GM19463 (cell line): ENCODE measurements around the gene SRD5A1.
A peak's percentile ranks its signal among the peaks of the same experiment; 100 is the strongest.

ENCODE experiments used
- ATAC-seq: cut with Tn5 transposase; IDR thresholded peaks from one replicate; pipeline ENCODE4 v1.9.1; 2021; ENCODE audit warnings: mild to moderate bottlenecking, moderate library complexity; ENCODE audit not compliant: unreplicated experiment

Gene SRD5A1

GRCh38 chr5:6682239-6682638 lies 49.0 kb downstream of the SRD5A1 start:
- ATAC-seq: no peak

DNA sequence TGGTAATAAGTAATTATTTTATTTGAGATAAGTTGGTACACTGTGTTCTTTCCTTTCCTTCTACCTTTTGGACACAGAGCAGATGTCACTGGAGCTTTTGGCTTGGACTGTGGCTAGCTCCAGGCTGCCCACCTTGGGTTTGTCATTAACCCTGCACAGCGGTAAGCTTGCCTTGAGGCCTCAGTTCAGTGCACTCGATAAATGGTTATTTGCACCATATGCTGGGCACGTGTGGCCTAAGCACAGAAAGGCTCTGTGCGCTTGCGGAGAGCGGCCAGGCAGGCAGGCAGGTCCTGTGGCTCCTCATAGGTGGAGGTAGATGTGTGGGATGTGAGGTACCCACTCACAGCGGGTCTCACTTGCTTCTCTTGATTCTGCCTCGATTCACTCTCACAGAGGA lies 50.0 kb downstream of the SRD5A1 start:
- ATAC-seq: no peak

GRCh38 chr5:6684075-6684474 lies 50.8 kb downstream of the SRD5A1 start:
- no peak for ATAC-seq

GRCh38 chr5:6686501-6686900 lies 53.3 kb downstream of the SRD5A1 start:
- ATAC-seq: no peak

- ATAC-seq: no peak
Measured at GRCh38 chr5:6686915-6687409, 53.7 kb downstream of the SRD5A1 start.

- no peak for ATAC-seq
Measured at GRCh38 chr5:6687505-6687904, 54.3 kb downstream of the SRD5A1 start.

DNA sequence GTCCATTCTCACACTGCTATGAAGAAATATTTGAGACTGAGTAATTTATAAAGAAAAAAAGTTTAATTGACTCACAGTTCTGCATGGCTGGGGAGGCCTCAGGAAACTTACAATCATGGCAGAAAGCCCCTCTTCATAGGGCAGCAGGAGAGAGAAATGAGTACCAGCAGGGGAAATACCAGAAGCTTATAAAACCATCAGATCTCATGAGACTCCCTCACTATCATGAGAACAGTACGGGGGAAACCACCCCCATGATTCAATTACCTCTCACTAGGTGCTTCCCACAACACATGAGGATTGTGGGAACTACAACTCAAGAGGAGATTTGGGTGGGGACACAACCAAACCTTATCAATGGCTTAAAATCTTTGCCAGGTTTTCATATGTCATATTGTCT lies 59.7 kb downstream of the SRD5A1 start:
- ATAC-seq: no peak

- no peak for ATAC-seq
Measured at GRCh38 chr5:6698696-6699095, 65.5 kb downstream of the SRD5A1 start.

DNA sequence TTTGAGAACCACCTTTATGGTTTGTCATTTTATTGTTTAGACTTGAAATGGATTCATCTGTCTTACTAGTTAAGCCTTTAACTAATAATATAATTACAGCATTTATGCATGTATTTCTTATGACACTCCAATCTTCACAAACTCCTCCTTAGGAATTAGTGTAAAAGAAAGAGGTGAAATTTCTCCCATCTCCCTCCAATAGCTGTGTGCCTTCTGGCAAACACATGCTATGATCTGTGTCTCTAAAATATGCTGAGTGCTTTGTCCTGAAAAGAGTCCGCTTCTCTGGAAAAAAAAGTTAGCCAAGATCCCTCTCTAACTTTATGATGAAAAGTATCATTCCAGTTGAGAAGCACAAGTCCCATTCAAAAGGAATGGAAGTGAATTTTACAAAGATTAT lies 66.1 kb downstream of the SRD5A1 start:
- no peak for ATAC-seq

DNA sequence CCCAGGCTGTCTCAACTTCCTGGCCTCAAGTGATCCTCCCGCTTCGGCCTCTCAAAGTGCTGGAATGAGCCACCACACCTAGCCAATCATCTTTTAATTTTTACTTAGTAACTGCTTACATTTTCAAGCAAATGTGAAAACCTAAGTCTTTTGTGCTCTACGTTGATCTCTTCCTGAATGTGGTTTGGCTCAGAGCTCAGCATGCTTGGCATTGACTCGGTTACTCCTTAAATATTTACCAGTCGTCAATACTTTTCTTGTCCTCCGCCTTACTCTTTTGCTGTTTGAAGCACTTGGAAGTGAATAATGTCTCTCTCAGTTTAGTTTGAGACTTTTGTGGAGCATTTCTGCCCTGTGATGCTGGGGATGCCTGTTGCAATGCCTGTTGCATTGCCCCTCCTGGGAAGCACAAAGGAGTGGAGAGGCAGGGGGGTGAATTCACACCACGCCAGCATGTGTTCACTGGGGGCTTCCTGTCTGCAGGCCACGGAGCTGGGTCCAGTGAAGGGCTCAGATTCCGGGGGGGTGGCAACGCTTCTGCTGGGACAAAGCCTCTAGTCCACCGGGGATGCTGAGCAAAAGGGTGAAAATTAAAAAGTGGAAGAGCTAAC lies 66.9 kb downstream of the SRD5A1 start:
- ATAC-seq: no peak

DNA sequence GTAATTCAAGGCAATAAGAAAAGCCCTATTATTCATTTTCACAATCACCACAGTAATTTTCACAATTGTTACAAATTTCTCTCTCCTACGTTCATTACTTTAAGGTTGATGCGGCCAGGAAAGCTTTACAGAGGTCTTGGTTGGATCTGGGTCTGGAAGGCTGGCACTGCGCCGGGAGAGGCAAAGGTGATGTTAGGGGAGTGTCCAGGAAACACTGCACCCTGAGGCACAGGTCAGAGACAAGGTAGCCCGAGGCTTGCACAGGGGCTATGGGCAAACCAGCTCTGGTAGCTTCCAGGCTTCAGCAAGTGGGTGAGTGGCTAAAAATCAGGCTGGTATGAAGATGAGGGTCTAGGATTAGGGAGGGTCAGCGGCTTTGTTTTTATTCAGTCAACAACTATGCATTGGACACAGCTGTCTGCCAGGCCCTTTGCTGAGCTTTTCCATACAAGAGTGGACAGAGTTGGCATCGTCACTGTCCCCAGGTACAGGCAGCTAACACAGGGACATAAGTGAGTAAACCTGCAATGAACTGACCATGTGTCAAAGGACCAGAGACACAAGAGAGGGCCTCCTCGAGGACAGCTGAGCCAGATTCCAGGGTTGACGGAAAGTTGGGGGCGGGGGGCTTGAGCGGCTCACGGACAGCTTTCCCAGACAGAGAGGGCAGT lies 67.6 kb downstream of the SRD5A1 start:
- no peak for ATAC-seq

DNA sequence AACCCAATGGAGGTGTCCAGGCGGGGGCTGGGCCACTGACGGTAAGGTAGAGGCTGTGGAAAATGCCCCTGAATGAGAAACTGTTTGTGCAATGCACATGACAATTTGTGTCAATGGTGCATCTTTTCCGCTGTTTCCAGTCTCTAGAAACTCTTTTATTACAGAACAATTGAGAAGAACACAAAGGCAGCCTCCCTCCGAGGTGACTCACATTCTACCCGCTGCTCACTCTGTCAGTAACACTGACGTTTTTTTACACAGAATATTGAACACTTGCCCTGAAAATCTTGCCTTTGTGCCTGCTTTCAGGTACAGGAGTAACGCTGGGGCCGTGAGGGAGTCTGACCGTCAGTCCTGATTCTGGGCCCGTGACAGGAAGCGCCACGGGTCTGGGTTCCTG lies 68.3 kb downstream of the SRD5A1 start:
- no peak for ATAC-seq

DNA sequence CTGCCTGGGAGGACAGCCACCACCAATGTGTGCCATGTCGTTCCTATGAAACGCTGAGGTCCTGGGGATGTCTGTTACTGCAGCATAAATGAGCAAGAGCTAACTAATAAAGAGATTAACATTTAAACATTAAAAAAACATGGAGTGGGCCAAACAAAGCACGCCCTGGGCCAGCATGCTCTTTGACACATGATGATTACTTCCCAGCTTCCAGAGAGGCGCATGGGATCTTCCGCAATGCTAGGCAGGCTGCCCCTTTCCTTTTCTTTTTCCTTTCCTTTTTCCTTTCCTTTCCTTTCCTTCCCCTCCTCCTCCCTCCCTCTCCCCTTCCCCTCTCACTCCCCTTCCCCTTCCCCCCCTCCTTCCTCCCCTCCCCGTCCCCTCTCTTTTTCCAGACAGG lies 69.4 kb downstream of the SRD5A1 start:
- no peak for ATAC-seq

GRCh38 chr5:6703806-6704205 lies 70.6 kb downstream of the SRD5A1 start:
- no peak for ATAC-seq

- ATAC-seq: no peak
Measured at GRCh38 chr5:6704361-6704851, 71.2 kb downstream of the SRD5A1 start.

GRCh38 chr5:6705088-6705487 lies 71.8 kb downstream of the SRD5A1 start:
- peak; percentile 69 for ATAC-seq

GRCh38 chr5:6705959-6706358 lies 72.7 kb downstream of the SRD5A1 start:
- no peak for ATAC-seq

DNA sequence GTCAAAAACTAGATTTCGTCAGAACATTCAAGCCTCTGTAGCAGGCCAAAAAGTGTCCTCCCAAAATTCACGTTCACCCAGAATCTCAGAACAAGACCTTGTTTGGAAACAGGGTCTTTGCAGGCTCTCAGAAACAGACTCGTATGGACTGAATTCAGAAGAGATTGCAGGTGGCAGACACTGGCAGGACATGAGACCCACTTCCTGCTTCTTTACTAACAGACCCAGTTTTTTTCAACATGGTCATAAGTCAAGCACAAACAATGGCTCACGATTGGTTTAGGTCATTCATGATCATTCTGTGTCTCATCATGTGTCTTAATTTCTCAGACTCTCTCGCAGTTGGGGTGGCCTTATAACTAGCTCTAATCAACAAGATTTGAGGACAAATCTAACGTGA lies 74.6 kb downstream of the SRD5A1 start:
- no peak for ATAC-seq

DNA sequence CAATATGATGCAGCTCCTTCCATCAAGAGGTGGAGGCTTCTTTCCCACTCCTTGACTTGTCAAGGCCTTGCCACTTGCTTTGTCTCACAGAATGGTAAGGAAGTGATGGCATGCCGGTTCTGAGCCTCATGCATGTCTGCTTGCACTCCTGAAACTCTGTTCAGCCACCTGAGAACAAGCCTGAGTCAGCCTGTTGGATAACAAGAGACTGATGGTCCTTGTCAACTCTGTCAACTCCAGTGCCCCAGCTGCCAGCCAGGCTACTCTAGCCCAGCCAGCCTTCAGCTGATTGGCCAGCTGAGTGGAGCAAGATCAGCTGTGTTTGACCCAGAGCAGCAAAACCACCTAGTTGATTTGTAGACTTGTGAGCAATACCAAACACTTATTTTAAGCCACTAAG lies 75.6 kb downstream of the SRD5A1 start:
- ATAC-seq: peak; percentile 12

- no peak for ATAC-seq
Measured at GRCh38 chr5:6710070-6710469, 76.8 kb downstream of the SRD5A1 start.

DNA sequence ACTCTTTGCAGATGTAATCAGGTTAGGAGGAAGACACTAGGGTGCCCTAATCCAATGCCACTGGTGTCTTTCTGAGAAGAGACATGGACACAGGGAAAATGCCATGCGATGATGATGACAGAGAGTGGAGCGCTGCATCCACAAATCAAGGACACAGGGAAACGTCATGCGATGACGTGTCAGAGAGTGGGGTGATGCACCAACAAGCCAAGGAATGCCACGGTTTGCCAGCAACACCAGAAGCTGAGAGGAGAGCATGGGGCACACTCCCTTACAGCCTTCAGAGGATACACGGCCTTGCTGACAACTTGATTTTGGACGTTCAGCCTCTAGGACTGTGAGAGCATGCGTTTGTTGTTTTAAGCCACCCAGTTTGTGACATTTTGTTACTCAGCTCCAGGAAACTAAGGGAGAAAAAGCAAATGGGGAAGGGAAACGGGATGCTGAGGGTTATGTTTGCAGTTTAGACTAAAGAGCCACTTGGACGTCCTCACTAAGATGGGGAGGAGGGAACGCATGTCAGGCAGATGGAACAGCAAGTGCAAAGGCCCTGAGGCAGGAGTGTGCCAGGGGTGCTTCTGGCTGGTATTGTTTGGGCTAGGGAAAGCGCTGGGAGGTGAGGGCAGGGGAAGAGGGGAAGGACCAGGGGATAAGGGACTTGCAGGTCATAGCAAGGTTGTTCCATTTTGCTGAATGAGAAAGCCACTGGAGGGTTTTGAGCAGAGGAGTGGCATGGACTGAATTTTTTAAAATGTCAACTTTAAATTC lies 77.5 kb downstream of the SRD5A1 start:
- ATAC-seq: no peak
